HG02852 (cell line): ENCODE data around the gene SVIP.

Experiments
- ATAC-seq: cut with Tn5 transposase; IDR thresholded peaks from one replicate; pipeline ENCODE4 v1.9.1; 2021; ENCODE audit warnings: mild to moderate bottlenecking, moderate library complexity; ENCODE audit not compliant: unreplicated experiment

SVIP gene

GRCh38 chr11:22795914-22796313 lies 33.7 kb downstream of the SVIP start:
- ATAC-seq, result no peak

- ATAC-seq, result peak; percentile 66
Observed at GRCh38 chr11:22792497-22792896, 37.1 kb downstream of the SVIP start.

GRCh38 chr11:22787551-22788162 lies 41.9 kb downstream of the SVIP start:
- peak; percentile 23 for ATAC-seq

- ATAC-seq, result no peak
Observed at GRCh38 chr11:22787055-22787454, 42.5 kb downstream of the SVIP start.

- ATAC-seq, result peak; percentile 95
Observed at GRCh38 chr11:22786475-22786874, 43.1 kb downstream of the SVIP start.

GRCh38 chr11:22785251-22785650 lies 44.4 kb downstream of the SVIP start:
- no peak for ATAC-seq

- peak; percentile 77 for ATAC-seq
Observed at GRCh38 chr11:22780952-22781593, 48.5 kb downstream of the SVIP start.

GRCh38 chr11:22779850-22780249 lies 49.8 kb downstream of the SVIP start:
- ATAC-seq, result no peak

GRCh38 chr11:22778642-22779041 lies 51.0 kb downstream of the SVIP start:
- no peak for ATAC-seq

- ATAC-seq, result peak; percentile 4
Observed at GRCh38 chr11:22775248-22775647, 54.4 kb downstream of the SVIP start.

- peak; percentile 82 for ATAC-seq
Observed at GRCh38 chr11:22774716-22775115, 54.9 kb downstream of the SVIP start.

GRCh38 chr11:22769081-22769480 lies 60.5 kb downstream of the SVIP start:
- no peak for ATAC-seq
